Measurements from ENCODE around the gene BOK.
"Not testable (repeated sequence)": the region's sequence is repeated elsewhere in the genome, so short reads cannot be mapped to it uniquely, and the experiment has no call there.

BOK gene

GRCh38 chr2:241563981-241564595 lies 5.5 kb downstream of the BOK start:
- WGBS, 2 donors (ENCODE audit: extremely low coverage in 2 of 2, insufficient read length in 2 of 2, insufficient replicate concordance in 1 of 2), result no CpG with 5 or more reads among the region's 23 CpGs
- H3K9ac ChIP-seq (ENCODE audit: low read depth, low read length, poor library complexity), result no peak overlapping the region
- H3K4me3 ChIP-seq (ENCODE audit: low read length in 2 of 2), result no peak overlapping the region
- no peak overlapping the region for H2BK5ac ChIP-seq (ENCODE audit: low read length)
- peaks cover 8% of the 10 kb centered on the region for H3K79me1 ChIP-seq (ENCODE audit: low read depth, low read length)
- H2BK12ac ChIP-seq (ENCODE audit: low read length), result no peak overlapping the region
- H3K9me3 ChIP-seq (replicated peaks in 1 of 2; ENCODE audit: control insufficient read depth in 2 of 2, insufficient read depth in 1 of 2, low read depth in 1 of 2, low read length in 2 of 2), result no peaks in the 10 kb centered on the region
- H3K27ac ChIP-seq (replicated peaks; ENCODE audit: low read length), result no peak overlapping the region
- peak overlapping the region; percentile 11 for H3K4ac ChIP-seq (ENCODE audit: low read length)
- no peak overlapping the region for H4K91ac ChIP-seq (ENCODE audit: low read depth, low read length, poor library complexity)
- peak overlapping the region; percentile 85 for H3K14ac ChIP-seq (ENCODE audit: low read length)
- DNase-seq (ENCODE audit: low spot score), result no peak
- H3K18ac ChIP-seq (ENCODE audit: low read length), result peak overlapping the region; percentile 59
- no peaks in the 10 kb centered on the region for H3K36me3 ChIP-seq (replicated peaks in 1 of 2; ENCODE audit: control insufficient read depth in 2 of 2, insufficient read depth in 2 of 2, low read length in 2 of 2)
- no peak overlapping the region for H2AFZ ChIP-seq (ENCODE audit: low read length)
- H2AK5ac ChIP-seq (ENCODE audit: low read depth, low read length), result peak overlapping the region; percentile 54
- peaks cover 4 to 5% of the 10 kb centered on the region in 2 donors for H3K4me1 ChIP-seq (ENCODE audit: control insufficient read depth in 2 of 2, insufficient read depth in 1 of 2, low read depth in 1 of 2, low read length in 2 of 2)
- H3K23ac ChIP-seq (ENCODE audit: low read depth, low read length, poor library complexity), result peak overlapping the region; percentile 80
- no peak overlapping the region for H2BK15ac ChIP-seq (ENCODE audit: low read length)
- H3K27me3 ChIP-seq (ENCODE audit: control insufficient read depth in 3 of 3, insufficient read depth in 3 of 3, low read depth in 1 of 3, low read length in 3 of 3), result peaks cover 3 to 19% (median 12%) of the 10 kb centered on the region in 3 experiments
- H2BK120ac ChIP-seq (ENCODE audit: low read depth, low read length), result no peak overlapping the region
- no peak overlapping the region for H3K4me2 ChIP-seq (ENCODE audit: insufficient read depth, low read length, poor library complexity, severe bottlenecking)
- peak overlapping the region; percentile 43 for H4K8ac ChIP-seq (ENCODE audit: low read depth, low read length)

GRCh38 chr2:241564596-241565410 lies 6.3 kb downstream of the BOK start:
- peak overlapping the region; percentile 53 for H4K91ac ChIP-seq (ENCODE audit: low read depth, low read length, poor library complexity)
- H2BK120ac ChIP-seq (ENCODE audit: low read depth, low read length), result no peak overlapping the region
- H3K27me3 ChIP-seq (ENCODE audit: control insufficient read depth in 3 of 3, insufficient read depth in 3 of 3, low read depth in 1 of 3, low read length in 3 of 3), result peaks cover 0 to 12% (median 9%) of the 10 kb centered on the region in 3 experiments
- H2AK5ac ChIP-seq (ENCODE audit: low read depth, low read length), result peak overlapping the region; percentile 54
- H2AFZ ChIP-seq (ENCODE audit: low read length), result no peak overlapping the region
- no peaks in the 10 kb centered on the region for H3K9me3 ChIP-seq (replicated peaks in 1 of 2; ENCODE audit: control insufficient read depth in 2 of 2, insufficient read depth in 1 of 2, low read depth in 1 of 2, low read length in 2 of 2)
- H3K4me3 ChIP-seq (ENCODE audit: low read length in 2 of 2), result no peak overlapping the region
- H4K8ac ChIP-seq (ENCODE audit: low read depth, low read length), result peak overlapping the region; percentile 43
- H3K27ac ChIP-seq (replicated peaks; ENCODE audit: low read length), result no peak overlapping the region
- H3K4me1 ChIP-seq (ENCODE audit: control insufficient read depth in 2 of 2, insufficient read depth in 1 of 2, low read depth in 1 of 2, low read length in 2 of 2), result peaks cover 4 to 5% of the 10 kb centered on the region in 2 donors
- H3K4ac ChIP-seq (ENCODE audit: low read length), result no peak overlapping the region
- H3K23ac ChIP-seq (ENCODE audit: low read depth, low read length, poor library complexity), result peak overlapping the region; percentile 73
- no peak overlapping the region for H2BK15ac ChIP-seq (ENCODE audit: low read length)
- no peak overlapping the region for H2BK5ac ChIP-seq (ENCODE audit: low read length)
- DNase-seq (ENCODE audit: low spot score), result no peak
- no peaks in the 10 kb centered on the region for H3K36me3 ChIP-seq (replicated peaks in 1 of 2; ENCODE audit: control insufficient read depth in 2 of 2, insufficient read depth in 2 of 2, low read length in 2 of 2)
- no peak overlapping the region for H2BK12ac ChIP-seq (ENCODE audit: low read length)
- H3K79me1 ChIP-seq (ENCODE audit: low read depth, low read length), result peaks cover 8% of the 10 kb centered on the region
- peak overlapping the region; percentile 71 for H3K14ac ChIP-seq (ENCODE audit: low read length)
- no CpG with 5 or more reads among the region's 36 CpGs for WGBS, 2 donors (ENCODE audit: extremely low coverage in 2 of 2, insufficient read length in 2 of 2, insufficient replicate concordance in 1 of 2)
- H3K9ac ChIP-seq (ENCODE audit: low read depth, low read length, poor library complexity), result peak overlapping the region; percentile 60
- peak overlapping the region; percentile 35 for H3K18ac ChIP-seq (ENCODE audit: low read length)
- H3K4me2 ChIP-seq (ENCODE audit: insufficient read depth, low read length, poor library complexity, severe bottlenecking), result no peak overlapping the region

GRCh38 chr2:241565411-241565810 lies 6.9 kb downstream of the BOK start:
- H3K4me1 ChIP-seq (ENCODE audit: control insufficient read depth in 2 of 2, insufficient read depth in 1 of 2, low read depth in 1 of 2, low read length in 2 of 2), result peaks cover 2 to 4% of the 10 kb centered on the region in 2 donors
- H3K27me3 ChIP-seq (ENCODE audit: control insufficient read depth in 3 of 3, insufficient read depth in 3 of 3, low read depth in 1 of 3, low read length in 3 of 3), result peaks cover 0 to 9% (median 7%) of the 10 kb centered on the region in 3 experiments
- H2BK5ac ChIP-seq (ENCODE audit: low read length), result no peak overlapping the region
- no peaks in the 10 kb centered on the region for H3K36me3 ChIP-seq (replicated peaks in 1 of 2; ENCODE audit: control insufficient read depth in 2 of 2, insufficient read depth in 2 of 2, low read length in 2 of 2)
- H3K4me3 ChIP-seq (ENCODE audit: low read length in 2 of 2), result no peak overlapping the region
- H3K4ac ChIP-seq (ENCODE audit: low read length), result no peak overlapping the region
- peak overlapping the region; percentile 5 for H2AK5ac ChIP-seq (ENCODE audit: low read depth, low read length)
- H2BK12ac ChIP-seq (ENCODE audit: low read length), result no peak overlapping the region
- H3K14ac ChIP-seq (ENCODE audit: low read length), result peak overlapping the region; percentile 71
- no peak overlapping the region for H3K4me2 ChIP-seq (ENCODE audit: insufficient read depth, low read length, poor library complexity, severe bottlenecking)
- no peak overlapping the region for H2BK120ac ChIP-seq (ENCODE audit: low read depth, low read length)
- H2BK15ac ChIP-seq (ENCODE audit: low read length), result no peak overlapping the region
- no peak overlapping the region for H3K27ac ChIP-seq (replicated peaks; ENCODE audit: low read length)
- no peak overlapping the region for H3K23ac ChIP-seq (ENCODE audit: low read depth, low read length, poor library complexity)
- no peak overlapping the region for H4K91ac ChIP-seq (ENCODE audit: low read depth, low read length, poor library complexity)
- WGBS, 2 donors (ENCODE audit: extremely low coverage in 2 of 2, insufficient read length in 2 of 2, insufficient replicate concordance in 1 of 2), result no CpG with 5 or more reads among the region's 10 CpGs
- no peak overlapping the region for H4K8ac ChIP-seq (ENCODE audit: low read depth, low read length)
- peaks cover 8% of the 10 kb centered on the region for H3K79me1 ChIP-seq (ENCODE audit: low read depth, low read length)
- H2AFZ ChIP-seq (ENCODE audit: low read length), result peak overlapping the region; percentile 68
- H3K9ac ChIP-seq (ENCODE audit: low read depth, low read length, poor library complexity), result no peak overlapping the region
- peak overlapping the region; percentile 35 for H3K18ac ChIP-seq (ENCODE audit: low read length)
- H3K9me3 ChIP-seq (replicated peaks in 1 of 2; ENCODE audit: control insufficient read depth in 2 of 2, insufficient read depth in 1 of 2, low read depth in 1 of 2, low read length in 2 of 2), result no peaks in the 10 kb centered on the region
- DNase-seq (ENCODE audit: low spot score), result no peak

- H3K4me1 ChIP-seq (ENCODE audit: control insufficient read depth in 2 of 2, insufficient read depth in 1 of 2, low read depth in 1 of 2, low read length in 2 of 2); H3K4ac ChIP-seq (ENCODE audit: low read length); H3K9me3 ChIP-seq (replicated peaks in 1 of 2; ENCODE audit: control insufficient read depth in 2 of 2, insufficient read depth in 1 of 2, low read depth in 1 of 2, low read length in 2 of 2); H2BK5ac ChIP-seq (ENCODE audit: low read length); H3K18ac ChIP-seq (ENCODE audit: low read length); H3K36me3 ChIP-seq (replicated peaks in 1 of 2; ENCODE audit: control insufficient read depth in 2 of 2, insufficient read depth in 2 of 2, low read length in 2 of 2); H3K4me3 ChIP-seq (ENCODE audit: low read length in 2 of 2); H2BK12ac ChIP-seq (ENCODE audit: low read length); H3K4me2 ChIP-seq (ENCODE audit: insufficient read depth, low read length, poor library complexity, severe bottlenecking); H3K27ac ChIP-seq (replicated peaks; ENCODE audit: low read length); H3K27me3 ChIP-seq (ENCODE audit: control insufficient read depth in 3 of 3, insufficient read depth in 3 of 3, low read depth in 1 of 3, low read length in 3 of 3); H3K79me1 ChIP-seq (ENCODE audit: low read depth, low read length); DNase-seq (ENCODE audit: low spot score); H3K14ac ChIP-seq (ENCODE audit: low read length); H3K23ac ChIP-seq (ENCODE audit: low read depth, low read length, poor library complexity); H4K91ac ChIP-seq (ENCODE audit: low read depth, low read length, poor library complexity); H2BK120ac ChIP-seq (ENCODE audit: low read depth, low read length); H4K8ac ChIP-seq (ENCODE audit: low read depth, low read length); H2BK15ac ChIP-seq (ENCODE audit: low read length); H2AK5ac ChIP-seq (ENCODE audit: low read depth, low read length); H2AFZ ChIP-seq (ENCODE audit: low read length); H3K9ac ChIP-seq (ENCODE audit: low read depth, low read length, poor library complexity): not testable (repeated sequence)
- WGBS, 2 donors (ENCODE audit: extremely low coverage in 2 of 2, insufficient read length in 2 of 2, insufficient replicate concordance in 1 of 2), result no CpG with 5 or more reads among the region's 11 CpGs
Measured at GRCh38 chr2:241566021-241566420, 7.5 kb downstream of the BOK start.

All from neuronal stem cell (in vitro differentiated cells).